ENCODE results near the gene QRFP. TPM values are rescaled to one million over a fixed set of nuclear protein-coding genes. Genes with fewer than 3 reads are reported as not detected.

Gene QRFP
- polyA plus RNA-seq, 3 donors = 0.18 to 0.60 (median 0.21) TPM

DNA sequence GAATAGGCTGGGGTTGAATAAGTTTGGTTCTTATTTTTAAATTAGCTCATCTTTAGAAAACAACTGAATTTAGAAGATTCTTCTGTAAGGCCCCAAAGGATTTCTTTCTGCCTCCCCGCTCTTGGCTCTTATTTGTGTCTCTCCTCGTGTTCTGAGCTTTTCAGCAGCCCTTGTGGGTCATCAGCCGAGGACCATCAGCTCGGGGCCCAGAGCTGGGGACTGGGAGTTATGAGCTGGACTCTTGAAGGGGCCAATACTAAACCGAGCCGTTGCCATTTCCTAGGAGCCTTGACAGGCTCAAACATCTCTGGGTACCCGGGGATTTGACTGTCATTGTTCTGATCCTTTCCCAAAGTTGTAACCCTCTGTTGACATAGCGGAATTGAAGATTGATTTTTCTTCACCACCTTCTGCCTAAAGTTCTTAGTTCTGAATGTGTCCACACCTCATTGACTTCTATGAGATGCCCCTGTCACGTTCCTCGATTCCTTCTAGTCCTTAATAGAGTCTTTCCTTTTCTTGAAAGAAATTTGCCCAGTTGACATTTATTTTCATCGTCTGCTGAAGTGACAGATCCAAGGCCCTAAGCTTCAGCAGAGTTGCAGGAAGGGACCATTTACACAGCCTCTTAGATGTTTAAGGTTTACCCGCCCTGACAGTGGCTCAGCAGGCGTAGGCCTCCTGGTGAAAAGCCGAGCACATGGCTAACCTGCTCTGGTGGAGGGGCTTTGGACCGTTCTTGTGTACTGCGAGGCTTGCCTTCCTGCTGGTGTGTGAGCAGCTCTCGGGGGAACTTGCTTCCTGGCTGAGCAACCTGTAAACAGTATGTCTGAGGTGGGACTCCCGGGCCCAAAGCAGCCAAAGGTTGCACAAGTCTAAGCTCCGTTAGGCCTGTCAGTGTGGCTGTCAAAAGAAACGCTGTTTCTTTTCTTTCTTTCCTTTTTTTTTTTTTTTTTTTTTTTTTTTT lies 37.6 kb downstream of the QRFP start:
- H3K36me3 Mint-ChIP-seq = peaks cover 72% of the 10 kb centered on the region in 2 donors
- no peak overlapping the region for H3K4me3 ChIP-seq (replicated peaks in 1 of 3; ENCODE audit: low read depth in 2 of 3, low read length in 3 of 3)
- peaks cover 4% of the 10 kb centered on the region for H3K4me1 Mint-ChIP-seq
- TF ChIP-seq, protein P1, sequence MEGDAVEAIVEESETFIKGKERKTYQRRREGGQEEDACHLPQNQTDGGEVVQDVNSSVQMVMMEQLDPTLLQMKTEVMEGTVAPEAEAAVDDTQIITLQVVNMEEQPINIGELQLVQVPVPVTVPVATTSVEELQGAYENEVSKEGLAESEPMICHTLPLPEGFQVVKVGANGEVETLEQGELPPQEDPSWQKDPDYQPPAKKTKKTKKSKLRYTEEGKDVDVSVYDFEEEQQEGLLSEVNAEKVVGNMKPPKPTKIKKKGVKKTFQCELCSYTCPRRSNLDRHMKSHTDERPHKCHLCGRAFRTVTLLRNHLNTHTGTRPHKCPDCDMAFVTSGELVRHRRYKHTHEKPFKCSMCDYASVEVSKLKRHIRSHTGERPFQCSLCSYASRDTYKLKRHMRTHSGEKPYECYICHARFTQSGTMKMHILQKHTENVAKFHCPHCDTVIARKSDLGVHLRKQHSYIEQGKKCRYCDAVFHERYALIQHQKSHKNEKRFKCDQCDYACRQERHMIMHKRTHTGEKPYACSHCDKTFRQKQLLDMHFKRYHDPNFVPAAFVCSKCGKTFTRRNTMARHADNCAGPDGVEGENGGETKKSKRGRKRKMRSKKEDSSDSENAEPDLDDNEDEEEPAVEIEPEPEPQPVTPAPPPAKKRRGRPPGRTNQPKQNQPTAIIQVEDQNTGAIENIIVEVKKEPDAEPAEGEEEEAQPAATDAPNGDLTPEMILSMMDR (IDR thresholded peaks at IDR 0.05) = no peak
- 97% methylated on average over 16 of the region's 20 CpGs for WGBS (ENCODE audit: insufficient coverage)
- no peak overlapping the region for H2AFZ ChIP-seq (ENCODE audit: insufficient read depth, low read depth, low read length, poor library complexity, severe bottlenecking)
- H3K36me3 ChIP-seq (replicated peaks in 1 of 2; ENCODE audit: control insufficient read depth in 1 of 2, insufficient read depth in 2 of 2, low read length in 2 of 2) = peaks cover 40 to 97% of the 10 kb centered on the region in 2 donors
- H3K4me1 ChIP-seq (ENCODE audit: control insufficient read depth in 1 of 2, insufficient read depth in 2 of 2, low read length in 2 of 2) = no peaks in the 10 kb centered on the region
- no peak for DNase-seq
- peaks cover 2% of the 10 kb centered on the region for H3K79me2 ChIP-seq (ENCODE audit: insufficient read depth, low read length)
- H3K9ac ChIP-seq (ENCODE audit: insufficient read depth, low read length, poor library complexity, severe bottlenecking) = no peak overlapping the region
- no peak overlapping the region for H3K4me3 Mint-ChIP-seq
- no peak overlapping the region for H3K27ac ChIP-seq (ENCODE audit: low read depth in 1 of 2, low read length in 2 of 2)
- peak overlapping the region in 2 of 7 donors; percentile 54 to 70 for H3K27ac Mint-ChIP-seq
- H3K27me3 Mint-ChIP-seq (ENCODE audit: low read depth in 3 of 3) = peaks cover 0 to 2% (median 0%) of the 10 kb centered on the region in 3 donors
- intact Hi-C loops (cut with micrococcal nuclease) = no loop called here
- H3K27me3 ChIP-seq (ENCODE audit: control insufficient read depth in 2 of 2, insufficient read depth in 2 of 2, low read length in 2 of 2) = no peaks in the 10 kb centered on the region
- no peak overlapping the region for H3K4me2 ChIP-seq (replicated peaks; ENCODE audit: extremely low read depth, low read length, poor library complexity, severe bottlenecking)
- no peaks in the 10 kb centered on the region for H3K9me3 Mint-ChIP-seq
- no peaks in the 10 kb centered on the region for H4K20me1 ChIP-seq (ENCODE audit: insufficient read depth, low read length)
- H3K9me3 ChIP-seq (replicated peaks in 1 of 2; ENCODE audit: control insufficient read depth in 1 of 2, insufficient read depth in 1 of 2, low read length in 2 of 2) = no peaks in the 10 kb centered on the region

DNA sequence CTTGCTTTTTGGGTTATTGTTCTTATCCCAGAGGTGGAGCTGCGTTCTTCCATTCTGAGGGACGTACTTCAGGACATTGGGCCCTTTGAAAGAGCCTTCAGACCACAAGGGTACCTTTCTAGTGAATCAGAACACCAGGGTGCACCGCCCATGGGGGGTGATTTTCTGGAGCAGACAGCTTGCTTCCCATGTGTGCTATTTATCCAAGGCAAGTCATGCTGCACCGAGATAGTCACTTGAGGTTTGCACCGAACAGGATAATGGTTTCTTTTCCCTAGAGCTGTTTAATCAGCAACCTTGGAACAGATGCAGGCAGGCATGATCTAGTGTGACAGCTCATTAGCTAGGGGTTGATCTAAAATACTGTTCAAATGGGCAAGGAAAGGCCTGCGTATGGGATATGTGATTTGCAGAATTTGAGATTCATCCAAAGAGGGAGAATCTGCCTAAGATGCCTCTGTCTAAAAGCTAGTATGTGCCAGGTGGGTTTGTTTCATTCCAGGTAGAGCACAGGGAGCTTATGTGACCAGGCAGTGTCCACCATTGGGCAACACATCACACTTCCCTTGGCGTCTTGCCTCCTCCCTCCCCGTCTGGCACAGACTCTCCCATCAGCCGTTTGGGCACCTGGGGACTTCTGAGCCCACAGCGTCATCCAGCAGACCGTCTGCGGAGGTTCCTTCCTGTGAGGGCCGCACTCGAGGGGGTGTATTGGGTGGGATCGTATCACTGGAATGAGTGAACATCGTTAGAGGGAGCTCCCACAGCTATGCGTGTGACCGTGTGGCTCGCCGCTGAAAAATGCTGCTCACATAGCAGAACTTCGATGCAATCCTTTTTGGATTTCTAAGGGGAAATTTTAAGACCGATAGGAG lies 38.5 kb downstream of the QRFP start:
- H3K9me3 ChIP-seq (replicated peaks in 1 of 2; ENCODE audit: control insufficient read depth in 1 of 2, insufficient read depth in 1 of 2, low read length in 2 of 2) = no peaks in the 10 kb centered on the region
- H3K9ac ChIP-seq (ENCODE audit: insufficient read depth, low read length, poor library complexity, severe bottlenecking) = no peak overlapping the region
- no peak overlapping the region for H3K4me3 Mint-ChIP-seq
- H3K27me3 Mint-ChIP-seq (ENCODE audit: low read depth in 3 of 3) = peaks cover 0 to 2% (median 0%) of the 10 kb centered on the region in 3 donors
- no peak for DNase-seq
- no peak overlapping the region for H3K4me3 ChIP-seq (replicated peaks in 1 of 3; ENCODE audit: low read depth in 2 of 3, low read length in 3 of 3)
- TF ChIP-seq, protein P1 (IDR thresholded peaks at IDR 0.05) = no peak
- no peaks in the 10 kb centered on the region for H3K4me1 ChIP-seq (ENCODE audit: control insufficient read depth in 1 of 2, insufficient read depth in 2 of 2, low read length in 2 of 2)
- H3K4me2 ChIP-seq (replicated peaks; ENCODE audit: extremely low read depth, low read length, poor library complexity, severe bottlenecking) = no peak overlapping the region
- WGBS (ENCODE audit: insufficient coverage) = 81% methylated on average over 18 of the region's 22 CpGs
- peaks cover 70 to 73% of the 10 kb centered on the region in 2 donors for H3K36me3 Mint-ChIP-seq
- H3K27me3 ChIP-seq (ENCODE audit: control insufficient read depth in 2 of 2, insufficient read depth in 2 of 2, low read length in 2 of 2) = no peaks in the 10 kb centered on the region
- H3K36me3 ChIP-seq (replicated peaks in 1 of 2; ENCODE audit: control insufficient read depth in 1 of 2, insufficient read depth in 2 of 2, low read length in 2 of 2) = peaks cover 42 to 90% of the 10 kb centered on the region in 2 donors
- H3K27ac ChIP-seq (ENCODE audit: low read depth in 1 of 2, low read length in 2 of 2) = no peak overlapping the region
- H3K27ac Mint-ChIP-seq = peak overlapping the region in 1 of 7 donors; percentile 19
- H2AFZ ChIP-seq (ENCODE audit: insufficient read depth, low read depth, low read length, poor library complexity, severe bottlenecking) = no peak overlapping the region
- peaks cover 2% of the 10 kb centered on the region for H3K79me2 ChIP-seq (ENCODE audit: insufficient read depth, low read length)
- H3K9me3 Mint-ChIP-seq = no peaks in the 10 kb centered on the region
- intact Hi-C loops (cut with micrococcal nuclease) = no loop called here
- H4K20me1 ChIP-seq (ENCODE audit: insufficient read depth, low read length) = no peaks in the 10 kb centered on the region
- H3K4me1 Mint-ChIP-seq = peaks cover 4% of the 10 kb centered on the region

All from CD14-positive monocyte (primary cell).